HepG2 (cell line): ENCODE measurements around the gene GASK1A. TPM values are rescaled to one million over a fixed set of nuclear protein-coding genes. Genes with fewer than 3 reads are reported as not detected.

ENCODE experiments used
- ARNTL ChIP-seq: sonication (generic); formaldehyde crosslinking; IDR thresholded peaks from 2 replicates; pipeline ENCODE4 v1.4.0; 2020; ENCODE audit warnings: mild to moderate bottlenecking, missing genetic modification reagents
- KAT8 ChIP-seq: IDR thresholded peaks from 2 replicates; pipeline ENCODE4 v1.6.1; 2016; ENCODE audit warnings: missing genetic modification reagents, missing compliant biosample characterization
- KLF16 ChIP-seq, 2 experiments: sonication (generic) in 1 of 2; formaldehyde crosslinking in 1 of 2; IDR thresholded peaks; 2 replicates each; pipeline versions ENCODE4 v1.6.1 to v1.8.0; 2016 to 2023; ENCODE audit warnings: missing genetic modification reagents in 2 of 2, missing compliant biosample characterization in 1 of 2
- MTF2 ChIP-seq: sonication (generic); formaldehyde crosslinking; IDR thresholded peaks from 2 replicates; pipeline ENCODE4 v1.5.0; 2020; ENCODE audit warnings: missing genetic modification reagents, borderline replicate concordance
- SOX6 ChIP-seq, 2 experiments: fragments of 450-650 bp in 1 of 2; sonication (generic) in 1 of 2; formaldehyde crosslinking in 1 of 2; IDR thresholded peaks; 2 replicates each; pipeline versions ENCODE4 v1.4.0 to v1.6.1; 2017 to 2020; ENCODE audit warnings: antibody characterized with exemption in 1 of 2, mild to moderate bottlenecking in 1 of 2, missing genetic modification reagents in 1 of 2
- THAP9 ChIP-seq: sonication (generic); formaldehyde crosslinking; IDR thresholded peaks from 2 replicates; pipeline ENCODE4; 2020; ENCODE audit warnings: missing genetic modification reagents, mild to moderate bottlenecking, borderline replicate concordance
- ZNF253 ChIP-seq: sonication (generic); formaldehyde crosslinking; IDR thresholded peaks from 2 replicates; pipeline ENCODE4 v1.8.0; 2022; ENCODE audit warnings: mild to moderate bottlenecking, missing genetic modification reagents, borderline replicate concordance
- ZNF382 ChIP-seq: sonication (generic); formaldehyde crosslinking; IDR thresholded peaks from 2 replicates; pipeline ENCODE4 v1.5.0; 2020; ENCODE audit warnings: missing genetic modification reagents, mild to moderate bottlenecking, borderline replicate concordance
- ZNF616 ChIP-seq: sonication (generic); formaldehyde crosslinking; IDR thresholded peaks from 2 replicates; pipeline ENCODE4 v1.5.0; 2020; ENCODE audit warnings: low read depth, mild to moderate bottlenecking, missing genetic modification reagents
- ZSCAN20 ChIP-seq: sonication (generic); formaldehyde crosslinking; IDR thresholded peaks from 2 replicates; pipeline ENCODE4 v1.4.0; 2020; ENCODE audit warnings: missing genetic modification reagents, mild to moderate bottlenecking, borderline replicate concordance
- polyA plus RNA-seq, 8 experiments: library from polyadenylated mRNA; depleted of rRNA in 3 of 8; stranded (reverse) in 7 of 8; unstranded in 1 of 8; fragments of >200 nt; fragmentation: Illumina TruSeq in 4 of 8; extraction: Trizol in 4 of 8; gene quantifications; 2 replicates each; pipeline versions ENCODE4 v1.2.1 to v1.2.3, GENCODE V29; 2011 to 2016; ENCODE audit warnings: low read depth in 4 of 8, missing spikeins in 1 of 8, mixed read lengths in 1 of 8; ENCODE audit not compliant: insufficient read depth in 1 of 8
- total RNA-seq, 5 experiments: library from RNA; depleted of rRNA; stranded (reverse); fragments of >200 nt; fragmentation: Illumina TruSeq; extraction: Trizol; gene quantifications; 2 replicates each; pipeline ENCODE4 v1.2.3, GENCODE V29; 2016; ENCODE audit warnings: low read depth in 1 of 5
- TF ChIP-seq, protein P1 (sequence below): sonication (generic); formaldehyde crosslinking; IDR thresholded peaks from 2 replicates; pipeline ENCODE4 v1.4.0; 2020; ENCODE audit warnings: missing genetic modification reagents
- TF ChIP-seq, protein P2 (sequence below): IDR thresholded peaks from 2 replicates; pipeline ENCODE4 v1.6.1; 2016

GASK1A gene
- total and polyA plus RNA-seq, 2 of the 13 experiments (the other 11 are each of a cell fraction or from before 2014, with no cell fraction given), result not detected

DNA sequence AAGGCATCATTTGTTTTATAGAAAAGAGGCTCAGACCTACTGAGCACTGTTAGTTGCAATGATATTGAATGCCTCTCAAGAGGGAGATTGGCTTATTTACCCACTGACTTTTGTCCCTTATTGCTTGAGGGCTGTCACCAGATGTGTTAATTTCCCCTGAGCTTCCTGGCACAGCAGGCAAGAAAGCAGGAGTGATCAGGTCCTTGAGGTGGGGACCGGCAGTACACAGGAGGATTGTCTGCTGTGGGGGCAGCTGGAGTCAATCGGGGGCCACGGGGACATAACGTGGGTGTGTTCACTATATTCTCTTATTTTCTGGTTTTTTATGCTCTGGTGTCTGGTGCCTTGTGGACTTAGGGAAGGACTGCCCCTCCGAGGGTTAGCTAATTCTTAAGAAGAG lies 44.6 kb downstream of the GASK1A start (continued):
- TF ChIP-seq, protein P1, sequence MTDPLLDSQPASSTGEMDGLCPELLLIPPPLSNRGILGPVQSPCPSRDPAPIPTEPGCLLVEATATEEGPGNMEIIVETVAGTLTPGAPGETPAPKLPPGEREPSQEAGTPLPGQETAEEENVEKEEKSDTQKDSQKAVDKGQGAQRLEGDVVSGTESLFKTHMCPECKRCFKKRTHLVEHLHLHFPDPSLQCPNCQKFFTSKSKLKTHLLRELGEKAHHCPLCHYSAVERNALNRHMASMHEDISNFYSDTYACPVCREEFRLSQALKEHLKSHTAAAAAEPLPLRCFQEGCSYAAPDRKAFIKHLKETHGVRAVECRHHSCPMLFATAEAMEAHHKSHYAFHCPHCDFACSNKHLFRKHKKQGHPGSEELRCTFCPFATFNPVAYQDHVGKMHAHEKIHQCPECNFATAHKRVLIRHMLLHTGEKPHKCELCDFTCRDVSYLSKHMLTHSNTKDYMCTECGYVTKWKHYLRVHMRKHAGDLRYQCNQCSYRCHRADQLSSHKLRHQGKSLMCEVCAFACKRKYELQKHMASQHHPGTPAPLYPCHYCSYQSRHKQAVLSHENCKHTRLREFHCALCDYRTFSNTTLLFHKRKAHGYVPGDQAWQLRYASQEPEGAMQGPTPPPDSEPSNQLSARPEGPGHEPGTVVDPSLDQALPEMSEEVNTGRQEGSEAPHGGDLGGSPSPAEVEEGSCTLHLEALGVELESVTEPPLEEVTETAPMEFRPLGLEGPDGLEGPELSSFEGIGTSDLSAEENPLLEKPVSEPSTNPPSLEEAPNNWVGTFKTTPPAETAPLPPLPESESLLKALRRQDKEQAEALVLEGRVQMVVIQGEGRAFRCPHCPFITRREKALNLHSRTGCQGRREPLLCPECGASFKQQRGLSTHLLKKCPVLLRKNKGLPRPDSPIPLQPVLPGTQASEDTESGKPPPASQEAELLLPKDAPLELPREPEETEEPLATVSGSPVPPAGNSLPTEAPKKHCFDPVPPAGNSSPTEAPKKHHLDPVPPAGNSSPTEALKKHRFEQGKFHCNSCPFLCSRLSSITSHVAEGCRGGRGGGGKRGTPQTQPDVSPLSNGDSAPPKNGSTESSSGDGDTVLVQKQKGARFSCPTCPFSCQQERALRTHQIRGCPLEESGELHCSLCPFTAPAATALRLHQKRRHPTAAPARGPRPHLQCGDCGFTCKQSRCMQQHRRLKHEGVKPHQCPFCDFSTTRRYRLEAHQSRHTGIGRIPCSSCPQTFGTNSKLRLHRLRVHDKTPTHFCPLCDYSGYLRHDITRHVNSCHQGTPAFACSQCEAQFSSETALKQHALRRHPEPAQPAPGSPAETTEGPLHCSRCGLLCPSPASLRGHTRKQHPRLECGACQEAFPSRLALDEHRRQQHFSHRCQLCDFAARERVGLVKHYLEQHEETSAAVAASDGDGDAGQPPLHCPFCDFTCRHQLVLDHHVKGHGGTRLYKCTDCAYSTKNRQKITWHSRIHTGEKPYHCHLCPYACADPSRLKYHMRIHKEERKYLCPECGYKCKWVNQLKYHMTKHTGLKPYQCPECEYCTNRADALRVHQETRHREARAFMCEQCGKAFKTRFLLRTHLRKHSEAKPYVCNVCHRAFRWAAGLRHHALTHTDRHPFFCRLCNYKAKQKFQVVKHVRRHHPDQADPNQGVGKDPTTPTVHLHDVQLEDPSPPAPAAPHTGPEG (CRISPR knock-in tag), result no peak
- TF ChIP-seq MTF2 (no peak), ZSCAN20 (CRISPR knock-in tag) (no peak), ZNF616 (no peak), ARNTL (no peak), SOX6 (IDR thresholded peaks at IDR 0.05) (no peak), SOX6 (CRISPR knock-in tag; IDR thresholded peaks at IDR 0.05) (no peak), KLF16 (CRISPR knock-in tag; IDR thresholded peaks at IDR 0.05) (no peak), KAT8 (CRISPR knock-in tag) (no peak), THAP9 (CRISPR knock-in tag) (no peak), ZNF382 (CRISPR knock-in tag) (no peak), ZNF253 (CRISPR knock-in tag) (no peak)
- TF ChIP-seq, protein P2, sequence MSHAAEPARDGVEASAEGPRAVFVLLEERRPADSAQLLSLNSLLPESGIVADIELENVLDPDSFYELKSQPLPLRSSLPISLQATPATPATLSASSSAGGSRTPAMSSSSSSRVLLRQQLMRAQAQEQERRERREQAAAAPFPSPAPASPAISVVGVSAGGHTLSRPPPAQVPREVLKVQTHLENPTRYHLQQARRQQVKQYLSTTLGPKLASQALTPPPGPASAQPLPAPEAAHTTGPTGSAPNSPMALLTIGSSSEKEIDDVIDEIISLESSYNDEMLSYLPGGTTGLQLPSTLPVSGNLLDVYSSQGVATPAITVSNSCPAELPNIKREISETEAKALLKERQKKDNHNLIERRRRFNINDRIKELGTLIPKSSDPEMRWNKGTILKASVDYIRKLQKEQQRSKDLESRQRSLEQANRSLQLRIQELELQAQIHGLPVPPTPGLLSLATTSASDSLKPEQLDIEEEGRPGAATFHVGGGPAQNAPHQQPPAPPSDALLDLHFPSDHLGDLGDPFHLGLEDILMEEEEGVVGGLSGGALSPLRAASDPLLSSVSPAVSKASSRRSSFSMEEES (CRISPR knock-in tag), result no peak
